Left ventricle myocardium superior (tissue), 1 donor: ENCODE measurements around the gene ARHGAP19. TPM values are rescaled to one million over a fixed set of nuclear protein-coding genes. Genes with fewer than 3 reads are reported as not detected.

ENCODE experiments used
- ATAC-seq: fragments of 200-7000 bp; cut with Tn5 transposase; one replicate; pipeline ENCODE4 v1.9.1; 2020; ENCODE audit warnings: mild to moderate bottlenecking, moderate library complexity
- DNase-seq: peaks from one replicate; pipeline ENCODE4 v3.0.0-alpha.2; 2020
- intact Hi-C: fragments of 100-400 bp; cut with micrococcal nuclease; formaldehyde crosslinking; loops from one replicate; pipeline ENCODE4 v1.11.0; 2022
- total RNA-seq: library from RNA; stranded (reverse); fragmentation: NEBNext Ultra II Directional; extraction: Animal tissue kit (Norgen Biotek cat#: 25700); gene quantifications from one replicate; pipeline ENCODE4 v1.2.1, GENCODE V29; 2021
- donor health status: DM: no; HTN: yes; CAD: no; lungs with severe emphysema.

The ARHGAP19 gene
- total RNA-seq, 1 donor from 2014 or later, result 3.3 TPM

DNA sequence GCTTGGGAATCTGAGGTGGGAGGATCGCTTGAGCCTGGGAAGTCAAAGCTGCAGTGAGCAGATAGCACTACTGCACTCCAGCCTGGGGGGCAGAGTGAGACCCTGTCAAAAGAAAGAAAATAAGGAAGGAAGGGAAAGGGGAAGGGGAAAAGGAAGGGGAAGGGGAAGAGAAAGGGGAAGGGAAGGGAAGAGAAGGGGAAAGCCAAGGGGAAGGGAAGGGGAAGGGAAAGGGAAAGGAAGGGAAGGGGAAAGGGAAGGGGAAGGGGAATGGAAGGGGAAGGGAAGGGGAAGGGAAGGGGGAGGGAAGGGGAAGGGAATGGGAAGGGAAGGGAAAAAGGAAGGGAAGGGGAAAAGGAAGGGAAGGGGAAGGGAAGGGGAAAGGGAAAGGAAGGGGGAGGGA is 41.5 kb downstream of the ARHGAP19 start:
- intact Hi-C loops, result no loop called here
- ATAC-seq, result no peak

DNA sequence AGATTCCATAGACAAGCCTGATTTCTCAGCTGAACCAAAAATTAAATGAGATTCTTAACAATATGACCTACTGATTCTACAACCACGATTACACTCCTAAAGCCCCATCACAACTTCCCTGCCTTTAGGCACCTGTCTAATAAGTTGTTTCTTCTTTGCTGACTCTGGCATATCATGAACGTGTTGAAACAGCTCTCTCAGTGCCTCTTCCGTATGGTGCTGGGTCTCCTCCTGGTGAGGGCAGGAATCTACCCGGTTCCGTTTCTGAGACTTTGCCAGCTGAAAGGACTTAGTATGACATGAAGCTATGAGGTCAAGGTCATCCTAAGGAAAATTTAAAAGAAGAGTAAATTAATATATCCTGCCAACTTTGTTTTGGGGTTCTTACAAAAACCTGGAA is 48.6 kb downstream of the ARHGAP19 start:
- ATAC-seq, result peak; percentile 55
- intact Hi-C loops, result no loop called here

More for the DNA sequence above, 41.5 kb downstream of the ARHGAP19 start:
- no peak for DNase-seq

DNA sequence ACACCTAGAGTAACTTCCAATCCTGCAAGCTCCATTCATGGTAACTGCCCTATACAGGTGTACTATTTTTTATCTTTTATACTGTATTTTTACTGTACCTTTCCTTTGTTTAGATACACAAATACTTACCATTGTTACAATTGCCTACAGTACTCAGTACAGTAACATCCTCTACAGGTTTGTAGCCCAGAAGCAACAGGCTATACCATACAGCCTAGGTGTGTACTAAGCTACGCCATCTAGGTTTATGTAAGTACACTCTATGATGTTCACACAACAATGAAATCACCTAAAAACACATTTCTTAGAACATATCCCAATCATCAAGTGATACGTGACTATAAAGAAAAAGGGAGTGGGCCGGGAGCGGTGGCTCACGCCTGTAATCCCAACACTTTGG is 53.6 kb downstream of the ARHGAP19 start:
- DNase-seq (no peak), ATAC-seq (no peak)
- intact Hi-C loops, result no loop called here

More for the DNA sequence above, 48.6 kb downstream of the ARHGAP19 start:
- no peak for DNase-seq

DNA sequence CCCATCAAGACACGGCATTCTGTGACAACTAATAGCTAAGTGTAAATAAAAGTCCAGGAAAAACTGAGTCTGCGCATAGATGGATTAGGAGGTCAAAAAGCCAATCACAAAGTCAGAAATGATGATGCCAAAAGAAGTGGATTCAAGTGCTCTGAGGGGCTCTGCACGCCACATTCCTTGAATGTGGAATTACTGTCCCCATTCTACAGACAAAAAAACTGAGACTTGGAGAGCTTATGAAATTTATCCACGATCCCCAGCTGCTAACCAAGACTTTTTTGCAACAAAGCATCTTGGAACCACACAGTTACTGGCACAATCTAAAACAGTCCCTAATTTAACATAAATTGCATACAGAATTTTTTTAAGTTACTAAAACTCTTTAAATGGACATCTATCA is 57.1 kb downstream of the ARHGAP19 start:
- intact Hi-C loops, result no loop called here
- no peak for ATAC-seq
- no peak for DNase-seq

DNA sequence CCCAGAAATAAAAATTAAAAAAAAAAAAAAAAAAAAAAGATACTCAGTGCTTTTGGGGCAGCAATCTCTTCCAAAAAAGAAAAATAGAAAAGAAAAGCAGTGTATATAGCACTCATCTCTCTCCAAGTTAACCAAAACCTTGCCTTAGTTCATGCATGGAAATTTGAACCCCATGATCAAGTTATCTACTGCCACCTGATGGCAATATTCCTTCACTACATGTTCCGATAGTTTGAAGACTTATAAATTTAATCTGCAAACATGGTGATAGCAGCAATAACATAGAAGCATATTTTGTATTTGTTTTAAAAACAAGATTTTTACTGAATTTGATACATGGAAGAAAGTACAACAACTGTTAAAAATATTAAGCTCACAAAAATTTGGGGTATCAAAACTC is 58.0 kb downstream of the ARHGAP19 start:
- intact Hi-C loops, result no loop called here
- ATAC-seq (no peak), DNase-seq (no peak)

DNA sequence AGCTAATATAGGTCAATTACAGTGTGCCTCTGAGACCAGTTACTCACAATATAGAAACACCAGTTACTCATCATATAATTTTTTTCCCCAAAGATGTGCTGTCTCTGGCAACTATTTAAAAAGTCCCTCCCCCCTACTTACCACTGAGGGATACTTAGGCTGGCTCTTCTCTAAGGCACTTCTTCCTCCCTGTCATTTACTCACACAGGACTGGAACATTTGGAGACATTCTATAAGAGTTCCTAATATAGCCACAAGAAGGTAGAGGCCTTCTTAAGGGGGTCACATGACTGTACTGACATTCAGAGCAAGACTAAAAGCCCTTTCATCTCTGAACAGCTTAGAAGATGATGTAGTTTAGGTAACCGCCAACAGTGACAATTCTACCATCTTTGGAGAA is 62.3 kb downstream of the ARHGAP19 start:
- ATAC-seq (no peak), DNase-seq (no peak)
- intact Hi-C loops, result no loop called here

DNA sequence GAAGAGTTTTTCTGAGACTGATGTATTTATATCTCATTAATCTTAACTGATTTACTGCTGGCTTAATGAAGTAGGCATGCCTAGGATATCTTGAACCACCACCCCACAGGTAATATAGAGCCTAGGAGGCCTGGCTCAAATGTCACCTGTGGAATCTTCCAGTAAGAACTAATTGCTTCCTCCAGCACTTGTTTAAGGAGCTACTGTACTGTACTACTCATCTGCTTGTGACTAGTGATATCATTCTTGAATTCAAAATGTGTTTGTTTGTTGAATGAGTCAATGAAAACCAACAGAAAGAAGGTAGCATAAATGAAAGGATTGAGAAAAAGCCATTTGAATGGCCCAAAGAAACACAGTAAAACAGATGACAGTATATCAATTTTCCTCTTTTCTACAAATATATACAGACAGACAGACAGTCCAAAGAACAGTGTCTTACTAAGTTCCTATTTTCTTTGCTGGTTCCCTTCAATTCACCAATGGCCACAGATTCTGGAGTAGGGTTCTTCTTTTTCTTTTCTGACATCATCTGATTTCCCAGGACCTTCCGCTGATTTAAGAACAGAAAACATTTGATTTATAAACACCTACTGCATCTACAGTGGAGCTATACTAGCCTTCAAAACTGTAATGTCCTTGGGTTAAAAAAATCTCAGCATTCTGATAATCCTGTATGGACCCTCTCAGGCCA is 63.0 kb downstream of the ARHGAP19 start:
- DNase-seq, result no peak
- intact Hi-C loops, result no loop called here
- no peak for ATAC-seq

DNA sequence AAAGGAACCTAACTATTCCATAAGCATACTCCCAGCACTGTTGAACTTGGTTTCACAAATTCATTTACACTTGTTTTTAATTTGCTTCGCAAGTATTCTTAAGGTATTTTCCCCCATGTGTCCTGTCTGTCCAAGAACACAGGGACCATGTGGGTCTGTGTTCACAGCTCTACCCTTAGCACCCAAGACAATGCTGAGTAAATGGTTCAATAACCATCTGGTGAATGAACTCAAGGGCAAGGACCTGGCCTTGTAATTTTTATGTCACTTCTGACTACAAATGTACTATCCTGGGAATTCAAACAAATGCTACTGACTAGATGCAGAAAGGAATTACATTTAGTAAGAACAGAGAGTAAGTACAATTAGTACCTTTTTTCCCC is 63.7 kb downstream of the ARHGAP19 start:
- ATAC-seq (no peak), DNase-seq (no peak)
- intact Hi-C loops, result no loop called here

DNA sequence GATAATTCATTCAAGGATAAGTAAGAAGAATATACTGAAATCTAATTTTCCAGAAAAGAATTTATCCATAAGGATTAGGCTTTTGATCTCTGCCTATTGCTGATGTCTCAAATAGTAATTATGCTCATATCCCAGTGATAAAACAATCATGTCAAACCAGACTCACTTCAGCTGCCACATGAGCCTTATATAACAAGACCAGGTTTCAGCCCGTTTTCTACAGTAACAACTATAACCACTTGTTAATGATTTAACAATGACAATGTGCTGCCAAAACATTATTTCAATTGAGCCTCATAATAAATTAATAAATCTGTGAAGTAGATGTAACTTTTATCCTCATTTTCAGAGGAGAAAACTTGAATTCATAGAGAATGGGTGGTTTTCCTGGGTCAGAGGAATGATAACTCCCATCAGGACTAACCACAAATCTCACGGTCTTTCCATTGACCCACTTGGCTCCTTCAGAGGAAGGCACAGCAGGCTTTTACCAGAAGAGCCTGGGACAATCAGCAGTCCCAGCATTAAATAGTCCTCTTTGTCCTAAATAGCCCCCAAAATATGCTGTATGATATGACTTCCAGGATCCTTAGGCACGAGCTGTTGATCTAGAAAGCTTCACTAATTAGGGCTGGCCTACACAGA is 64.2 kb downstream of the ARHGAP19 start:
- ATAC-seq (no peak), DNase-seq (no peak)
- intact Hi-C loops, result no loop called here

DNA sequence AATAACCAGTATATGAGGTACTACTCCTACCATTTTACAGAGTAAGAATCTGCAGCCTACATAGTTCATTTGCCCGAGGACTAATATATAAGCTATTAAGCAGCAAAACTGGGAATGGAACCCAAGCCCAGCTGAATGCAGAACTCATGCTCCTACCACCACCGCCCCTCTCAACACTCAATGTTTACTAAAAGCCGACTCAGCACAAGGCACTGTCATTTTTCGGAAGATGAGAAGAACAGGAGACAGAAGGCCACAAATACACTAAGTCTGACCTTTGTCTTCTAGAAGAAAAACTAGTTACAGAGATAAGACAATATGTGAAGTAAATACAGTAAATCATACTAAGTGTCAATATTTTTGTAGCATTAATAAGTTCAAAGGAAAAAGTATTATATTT is 66.0 kb downstream of the ARHGAP19 start:
- intact Hi-C loops, result no loop called here
- ATAC-seq (no peak), DNase-seq (no peak)

DNA sequence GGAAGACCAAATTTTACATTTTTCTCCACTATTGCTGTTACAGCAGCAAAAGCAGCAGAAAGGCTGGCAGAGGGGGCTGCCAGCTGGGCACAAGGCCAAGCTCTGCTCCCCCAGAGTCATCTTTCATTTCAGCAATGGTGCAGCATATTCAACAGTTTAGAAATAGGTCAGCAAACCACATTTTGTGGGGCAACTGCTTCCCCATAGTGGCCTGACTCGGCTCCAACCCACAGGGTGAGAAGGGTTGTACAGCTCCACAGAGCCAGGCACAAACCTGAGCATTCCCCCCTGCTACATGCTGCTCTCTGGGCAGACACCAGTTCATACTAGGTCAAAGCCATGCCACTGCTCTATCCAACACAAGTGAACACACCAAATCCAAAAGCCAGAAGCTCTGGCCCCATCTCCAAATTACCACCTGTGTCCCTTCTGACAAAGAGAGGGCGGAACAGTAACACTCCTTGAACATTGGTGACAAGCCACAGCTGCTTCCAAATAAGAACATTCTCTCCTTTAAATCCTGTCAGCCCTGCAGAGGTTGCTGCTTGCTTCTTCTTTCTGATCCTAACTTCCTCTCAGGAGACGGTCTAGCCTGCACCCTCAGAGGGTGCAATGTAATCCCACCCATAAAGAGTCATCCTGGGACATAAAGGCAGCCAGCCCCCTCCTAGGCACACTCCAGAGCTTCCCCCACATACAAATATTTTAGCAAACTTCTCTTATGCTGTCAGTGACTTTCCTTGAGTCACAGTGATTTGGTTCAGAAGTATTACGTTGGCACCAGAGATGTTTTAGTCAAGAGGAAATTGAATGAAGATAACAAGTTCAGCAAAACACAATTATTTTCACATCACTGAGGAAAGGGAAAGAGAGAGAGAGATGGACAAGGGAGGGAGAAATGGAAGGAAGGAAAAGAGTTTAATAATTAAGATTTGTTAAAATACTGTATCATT is 67.7 kb downstream of the ARHGAP19 start:
- DNase-seq (no peak), ATAC-seq (no peak)

DNA sequence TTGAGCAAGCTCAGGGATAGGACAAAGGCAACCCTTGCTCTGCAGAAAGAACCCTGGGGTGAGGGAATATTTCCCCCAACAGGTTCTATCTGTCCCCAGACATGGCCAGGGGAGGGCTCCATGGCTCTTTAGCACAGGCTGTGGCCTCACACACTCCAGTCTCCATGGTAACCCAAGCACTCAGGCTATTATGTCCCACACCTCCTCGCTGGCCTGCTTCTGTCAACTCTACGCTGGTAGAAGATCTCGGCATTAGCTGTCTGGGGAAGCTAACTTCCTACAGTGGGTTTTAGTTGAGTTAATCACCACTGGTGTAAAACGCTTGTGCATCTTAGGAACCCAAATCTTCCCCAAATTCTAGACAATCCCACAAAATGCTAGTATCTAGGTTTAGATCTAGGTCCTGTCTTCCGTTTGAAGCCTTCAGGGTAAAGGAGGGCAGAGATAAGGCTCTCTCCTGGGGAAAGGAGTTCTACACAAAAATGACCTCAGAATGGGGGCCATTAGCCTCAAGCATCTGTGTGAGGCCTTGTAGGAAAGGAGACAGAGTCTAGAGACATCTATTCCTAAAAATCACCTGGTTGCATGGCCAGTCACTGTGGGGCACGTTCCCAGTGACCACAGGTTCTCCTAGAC is 70.0 kb downstream of the ARHGAP19 start:
- intact Hi-C loops, result no loop called here
- ATAC-seq, result no peak
- DNase-seq, result no peak

More for the DNA sequence above, 67.7 kb downstream of the ARHGAP19 start:
- intact Hi-C loops, result no loop called here

DNA sequence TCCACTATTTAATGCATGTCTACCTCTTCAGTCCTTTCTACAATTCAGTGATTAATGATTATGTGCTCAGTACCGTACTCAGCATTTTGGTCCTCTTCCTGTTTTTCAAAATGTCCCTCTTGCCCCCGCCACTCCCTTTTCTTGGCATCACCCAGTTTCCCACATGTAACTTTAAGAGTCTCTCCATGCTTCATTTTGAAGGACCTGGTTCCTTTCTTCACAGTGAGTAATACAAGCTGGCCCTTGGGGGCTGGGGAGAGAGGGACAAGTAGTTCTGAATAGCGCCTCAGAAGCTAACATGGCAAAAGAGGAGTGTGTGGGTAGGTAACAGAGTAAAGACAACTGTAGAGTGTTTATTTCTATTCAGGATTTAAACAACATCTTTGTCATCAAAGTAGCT is 72.1 kb downstream of the ARHGAP19 start:
- intact Hi-C loops, result no loop called here
- no peak for ATAC-seq
- DNase-seq, result no peak

DNA sequence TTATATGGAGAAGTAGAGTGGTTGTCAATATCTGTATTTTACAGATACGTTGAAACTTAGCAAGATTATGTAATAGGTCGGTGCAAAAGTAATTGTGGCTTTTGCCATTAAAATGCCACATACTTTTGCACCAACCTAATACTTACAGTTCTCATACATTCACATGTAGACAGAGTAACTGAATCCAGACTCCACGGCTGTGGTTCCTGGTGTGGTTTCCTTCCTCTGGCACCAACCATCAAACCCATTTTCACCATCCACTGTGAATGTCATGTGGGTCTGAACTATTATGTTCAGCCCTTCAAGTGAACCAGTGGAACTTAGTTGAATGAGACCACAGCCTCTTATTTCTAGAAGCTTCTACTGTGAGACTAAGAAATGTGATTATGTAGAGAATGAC is 75.1 kb downstream of the ARHGAP19 start:
- DNase-seq (no peak), ATAC-seq (no peak)
- intact Hi-C loops, result no loop called here

DNA sequence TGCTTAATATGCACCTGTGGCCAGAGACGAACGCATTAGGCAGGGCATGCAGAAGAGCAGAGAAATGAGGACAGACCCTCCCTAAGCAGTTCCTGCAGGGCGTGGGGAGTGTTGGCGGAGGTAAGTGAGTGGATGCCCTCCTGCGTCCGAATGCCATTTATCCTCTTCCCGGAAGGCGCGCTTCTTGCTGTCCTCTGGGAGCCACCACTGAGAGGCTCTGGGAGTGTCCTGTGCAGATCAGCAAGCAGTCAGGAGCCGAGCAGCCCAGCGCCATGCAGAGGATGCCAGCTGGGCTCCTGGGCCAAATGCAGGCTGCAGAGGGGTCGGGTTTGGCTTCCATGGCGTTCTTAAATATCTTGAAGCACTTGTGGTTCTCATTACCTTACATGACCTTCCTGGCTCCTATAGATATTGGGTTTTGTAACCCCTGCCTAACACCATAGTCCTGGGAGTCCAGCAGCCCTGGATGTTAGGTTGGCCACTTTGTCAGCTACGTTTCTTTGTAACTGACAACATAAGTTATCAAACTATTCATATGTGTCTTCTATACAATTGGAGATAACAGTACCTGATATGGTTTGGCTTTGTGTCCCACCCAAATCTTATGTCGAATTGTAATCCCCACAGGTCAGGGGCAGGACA is 76.7 kb downstream of the ARHGAP19 start:
- intact Hi-C loops, result no loop called here
- no peak for DNase-seq
- no peak for ATAC-seq

DNA sequence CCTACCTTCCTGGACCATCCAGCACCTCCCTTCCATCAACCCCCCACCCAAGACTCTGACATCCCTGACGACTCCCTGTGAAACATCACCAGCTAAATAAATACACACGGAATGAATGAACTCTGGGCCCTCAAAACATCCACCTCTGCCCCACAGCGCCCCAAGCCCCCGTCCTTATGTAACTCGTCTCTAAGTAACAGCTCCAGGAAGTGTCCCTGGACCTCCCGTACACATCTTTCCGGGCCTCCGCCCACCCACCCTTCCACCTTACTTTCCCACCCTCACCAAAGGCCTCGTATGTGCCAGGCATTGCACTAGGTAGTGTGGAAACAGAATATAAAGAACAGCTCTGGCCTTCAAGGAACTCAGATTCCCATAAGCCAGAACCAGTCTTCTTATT is 79.0 kb downstream of the ARHGAP19 start:
- intact Hi-C loops, result no loop called here
- DNase-seq, result no peak
- ATAC-seq, result no peak

DNA sequence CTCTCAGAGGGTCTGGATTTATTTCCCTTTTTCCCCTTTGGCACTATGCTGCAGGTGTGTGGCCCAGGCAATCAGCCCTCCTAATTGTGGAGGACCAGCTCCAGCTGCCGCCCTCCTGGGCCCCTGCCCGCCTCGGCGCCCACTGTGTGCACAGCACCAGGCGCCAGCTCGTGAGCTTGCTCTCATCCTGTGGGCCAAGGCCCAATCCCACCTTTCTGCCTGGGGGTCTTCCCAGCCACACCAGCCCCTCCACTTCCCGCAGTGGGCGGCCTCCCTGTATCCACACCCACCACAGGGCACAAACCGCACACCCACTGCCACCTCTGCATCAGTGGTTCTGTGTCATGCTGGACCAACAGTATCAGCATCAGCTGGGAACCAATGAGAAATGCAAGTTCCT is 81.2 kb downstream of the ARHGAP19 start:
- intact Hi-C loops, result no loop called here
- no peak for ATAC-seq
- DNase-seq, result no peak

DNA sequence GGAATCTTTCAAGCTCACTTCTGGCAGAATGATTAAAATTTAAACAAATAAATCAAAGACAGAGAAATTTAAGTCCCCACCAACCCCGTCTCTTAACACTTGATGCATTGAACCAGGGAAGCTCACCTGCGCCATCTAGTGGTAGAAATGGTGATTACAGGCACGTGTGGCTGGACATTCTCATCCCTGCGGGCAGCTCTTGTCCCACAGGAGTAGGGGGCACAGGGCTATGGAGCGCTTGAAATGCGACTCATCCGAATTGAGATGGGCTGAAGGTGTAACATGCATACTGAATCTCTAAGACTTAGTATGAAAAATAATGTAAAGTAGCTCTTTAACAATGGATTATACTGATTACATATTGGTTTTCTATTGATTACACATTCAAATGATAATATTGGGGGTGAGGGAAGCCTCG is 81.9 kb downstream of the ARHGAP19 start:
- ATAC-seq (peak; percentile 71), DNase-seq (peak; percentile 70)
- intact Hi-C loops, result no loop called here

DNA sequence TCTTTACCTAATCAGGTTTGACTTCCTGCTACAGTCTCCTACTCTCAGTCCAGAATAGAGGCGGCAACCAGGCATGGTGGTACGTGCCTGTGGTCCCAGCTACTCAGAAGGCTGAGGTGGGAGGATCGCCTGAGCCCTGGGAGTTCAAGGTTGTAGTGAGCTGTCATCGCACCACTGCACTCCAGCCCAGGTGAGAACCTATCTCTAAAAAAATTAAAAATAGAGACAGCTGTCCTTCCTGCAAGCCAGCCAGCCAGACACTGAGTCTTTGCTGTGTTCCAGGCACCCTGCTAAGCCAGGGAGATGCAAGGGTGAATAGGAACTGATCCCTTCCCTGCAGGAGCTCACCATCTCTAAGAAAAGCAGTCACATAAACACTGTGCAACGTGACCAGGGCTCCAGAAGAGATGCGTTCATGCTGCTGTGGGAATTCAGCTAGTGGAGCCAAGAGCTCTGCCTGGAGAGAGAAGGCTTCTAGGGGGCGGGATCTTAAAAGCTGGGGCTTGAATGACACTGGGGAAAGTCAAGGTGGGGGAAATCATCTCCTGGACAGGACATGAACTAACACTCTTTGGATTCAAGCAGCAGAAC is 84.6 kb downstream of the ARHGAP19 start:
- no peak for DNase-seq
- ATAC-seq, result no peak
- intact Hi-C loops, result loop anchor here (10.0 kb wide), 1 partner anchor 133 kb away; no protein-coding TSS in a partner anchor
